Skin of body (tissue), 2 donors: ENCODE measurements around the gene SLC11A2. TPM values are rescaled to one million over a fixed set of nuclear protein-coding genes. Genes with fewer than 3 reads are reported as not detected.
"Not testable (repeated sequence)": the region's sequence is repeated elsewhere in the genome, so short reads cannot be mapped to it uniquely, and the experiment has no call there.

ENCODE experiments used
- DNase-seq: peaks from one replicate; lab custom pipeline; 2025; lab: John Stamatoyannopoulos, UW
- total RNA-seq: library from RNA; depleted of rRNA; stranded (reverse); fragments of >200 nt; gene quantifications from one replicate; pipeline ENCODE4 v1.2.3, GENCODE V29; 2014

Gene SLC11A2
- total RNA-seq, 1 donor from 2014 or later = 56.3 TPM

GRCh38 chr12:50991291-50991690 is 34.9 kb downstream of the SLC11A2 start:
- DNase-seq = no peak

- no peak for DNase-seq
Observed at GRCh38 chr12:50990791-50991190, 35.4 kb downstream of the SLC11A2 start.

GRCh38 chr12:50990147-50990727 is 35.9 kb downstream of the SLC11A2 start:
- DNase-seq = no peak

GRCh38 chr12:50988871-50989270 is 37.3 kb downstream of the SLC11A2 start:
- DNase-seq = no peak

- DNase-seq = no peak
Observed at GRCh38 chr12:50988051-50988450, 38.1 kb downstream of the SLC11A2 start.

GRCh38 chr12:50986966-50987737 is 39.0 kb downstream of the SLC11A2 start:
- peak; percentile 65 for DNase-seq

- peak; percentile 79 for DNase-seq
Observed at GRCh38 chr12:50985322-50985721, 40.9 kb downstream of the SLC11A2 start.

GRCh38 chr12:50984586-50985298 is 41.4 kb downstream of the SLC11A2 start:
- no peak for DNase-seq

- DNase-seq = no peak
Observed at GRCh38 chr12:50981319-50982239, 44.6 kb downstream of the SLC11A2 start.

- DNase-seq = no peak
Observed at GRCh38 chr12:50980545-50980944, 45.6 kb downstream of the SLC11A2 start.

GRCh38 chr12:50979369-50980052 is 46.7 kb downstream of the SLC11A2 start:
- no peak for DNase-seq

- no peak for DNase-seq
Observed at GRCh38 chr12:50971946-50972345, 54.2 kb downstream of the SLC11A2 start.

- no peak for DNase-seq
Observed at GRCh38 chr12:50964432-50964831, 61.8 kb downstream of the SLC11A2 start.

- DNase-seq = no peak
Observed at GRCh38 chr12:50961708-50962107, 64.5 kb downstream of the SLC11A2 start.

GRCh38 chr12:50960130-50960529 is 66.1 kb downstream of the SLC11A2 start:
- DNase-seq = no peak

- DNase-seq = no peak
Observed at GRCh38 chr12:50955697-50956096, 70.5 kb downstream of the SLC11A2 start.

- DNase-seq = no peak
Observed at GRCh38 chr12:50955288-50955687, 70.9 kb downstream of the SLC11A2 start.

- DNase-seq = not testable (repeated sequence)
Observed at GRCh38 chr12:50954789-50955188, 71.4 kb downstream of the SLC11A2 start.

- no peak for DNase-seq
Observed at GRCh38 chr12:50953047-50953446, 73.1 kb downstream of the SLC11A2 start.

- DNase-seq = no peak
Observed at GRCh38 chr12:50952510-50952909, 73.7 kb downstream of the SLC11A2 start, which contains the start of gene HIGD1C. TSS of gene HIGD1C (plus strand) at chr12:50952544. CDS start at chr12:50953999, 1,455 bp downstream.

GRCh38 chr12:50951112-50951511 is 75.1 kb downstream of the SLC11A2 start:
- no peak for DNase-seq
